Epithelial cell of esophagus (primary cell): Measurements from ENCODE around the gene RNF32.

Source experiments
- DNase-seq: peaks from one replicate; pipeline ENCODE4 v3.0.0; 2010; ENCODE audit warnings: low read depth
- H3K4me3 ChIP-seq: 2 replicates; pipeline ENCODE4 v1.5.1; 2011; ENCODE audit warnings: mild to moderate bottlenecking, low read length, control low read depth
- CTCF ChIP-seq: IDR thresholded peaks from 2 replicates; pipeline ENCODE4 v1.5.1; 2011; ENCODE audit warnings: low read depth, mild to moderate bottlenecking, low read length, control low read depth, inconsistent platforms; ENCODE audit not compliant: insufficient read depth; ENCODE audit errors: missing control alignments

The RNF32 gene

GRCh38 chr7:156640257-156640948 is at the start of gene RNF32:
TSS of gene RNF32 (plus strand) at chr7:156640774. CDS start at chr7:156643878, 3,104 bp downstream.
- H3K4me3 ChIP-seq = peak within 1 kb of the TSS; percentile 82
- no peak for TF ChIP-seq CTCF
- peak; percentile 95 for DNase-seq

GRCh38 chr7:156592155-156592884 is 48.3 kb upstream of the RNF32 start:
- H3K4me3 ChIP-seq = no peak overlapping the region
- DNase-seq = no peak
- no peak for TF ChIP-seq CTCF

- no peak overlapping the region for H3K4me3 ChIP-seq
- no peak for DNase-seq
- TF ChIP-seq CTCF = no peak
Observed at GRCh38 chr7:156594283-156595080, 46.1 kb upstream of the RNF32 start.

- no peak for TF ChIP-seq CTCF
- no peak for DNase-seq
- H3K4me3 ChIP-seq = no peak overlapping the region
Observed at GRCh38 chr7:156600496-156600895, 40.1 kb upstream of the RNF32 start.

- no peak for TF ChIP-seq CTCF
- DNase-seq = no peak
- no peak overlapping the region for H3K4me3 ChIP-seq
Observed at GRCh38 chr7:156602283-156602682, 38.3 kb upstream of the RNF32 start.

GRCh38 chr7:156603011-156603410 is 37.6 kb upstream of the RNF32 start:
- no peak overlapping the region for H3K4me3 ChIP-seq
- no peak for TF ChIP-seq CTCF
- DNase-seq = no peak
